Stimulated activated CD4-positive, alpha-beta T cell treated with anti-CD3 and anti-CD28 coated beads, TNF-alpha, amount 100 ng/mL, for 4 hours (primary cell): ENCODE results near the gene TPSG1.
"Not testable (repeated sequence)": the region's sequence is repeated elsewhere in the genome, so short reads cannot be mapped to it uniquely, and the experiment has no call there.

Experiments
- DNase-seq, 3 experiments: peaks; one replicate each; pipeline ENCODE4 v3.0.0-alpha.2; 2020; ENCODE audit warnings: low read depth in 3 of 3

TPSG1 gene

DNA sequence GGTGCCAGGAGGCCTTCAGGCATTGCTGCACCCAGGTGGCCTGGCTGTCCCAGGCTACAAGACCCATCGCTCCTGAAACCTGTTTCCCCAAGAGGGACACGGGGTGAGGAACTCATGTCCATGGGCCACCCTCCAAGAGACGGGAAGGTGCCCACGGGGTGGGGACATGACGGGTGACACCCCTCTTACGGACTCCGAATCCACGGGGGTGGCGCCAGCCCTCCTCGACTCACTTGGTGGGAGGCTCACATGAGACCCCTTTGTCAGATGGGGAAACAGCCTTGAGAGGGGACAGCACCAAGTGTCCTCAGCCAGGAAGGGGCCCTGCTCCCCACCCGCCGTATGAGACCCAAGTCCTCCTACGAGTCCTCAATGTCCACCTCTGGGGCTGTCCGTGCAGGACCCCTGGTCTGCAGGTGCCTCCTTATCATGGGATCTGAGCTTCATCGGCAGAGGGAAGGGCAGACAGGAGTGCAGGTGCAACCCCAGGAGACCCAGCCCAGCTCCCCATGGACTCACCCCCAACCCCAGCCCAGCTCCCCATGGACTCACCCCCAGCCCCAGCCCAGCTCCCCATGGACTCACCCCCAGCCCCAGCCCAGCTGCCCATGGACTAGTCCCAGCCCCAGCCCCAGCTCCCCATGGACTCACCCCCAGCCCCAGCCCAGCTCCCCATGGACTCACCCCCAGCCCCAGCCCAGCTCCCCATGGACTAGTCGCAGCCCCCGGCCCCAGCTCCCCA, 5.6 kb upstream of the TPSG1 start:
- not testable (repeated sequence) for DNase-seq

DNA sequence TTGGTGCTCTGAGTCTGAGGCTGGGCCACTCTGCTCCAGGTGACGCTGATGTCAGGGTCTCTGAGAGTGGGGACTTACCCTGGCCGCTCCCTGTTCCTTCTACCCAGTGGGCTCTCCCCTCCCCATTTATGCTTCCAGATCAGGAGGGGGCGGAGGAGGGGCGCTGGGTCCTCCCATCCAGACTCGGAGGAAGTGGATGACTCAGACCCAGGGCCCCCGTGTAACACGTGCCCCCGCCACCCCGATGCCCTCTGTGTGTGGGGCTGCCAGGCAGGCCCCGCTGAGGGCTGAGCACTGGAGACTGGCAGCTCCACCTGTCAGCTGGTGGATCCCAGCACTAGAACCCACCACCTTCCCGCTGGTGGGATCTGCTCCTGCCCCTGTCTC, 5.0 kb upstream of the TPSG1 start, which contains the start of gene TPSB2:
TPSB2 (minus strand) TSS at position 101 of the 387 bp plus-strand sequence. CDS start 233 bp downstream, outside the sequence.
- not testable (repeated sequence) for DNase-seq

- not testable (repeated sequence) for DNase-seq
Observed at GRCh38 chr16:1229476-1229875, 4.4 kb upstream of the TPSG1 start.

GRCh38 chr16:1228227-1228626, 3.2 kb upstream of the TPSG1 start:
- DNase-seq: not testable (repeated sequence)

DNA sequence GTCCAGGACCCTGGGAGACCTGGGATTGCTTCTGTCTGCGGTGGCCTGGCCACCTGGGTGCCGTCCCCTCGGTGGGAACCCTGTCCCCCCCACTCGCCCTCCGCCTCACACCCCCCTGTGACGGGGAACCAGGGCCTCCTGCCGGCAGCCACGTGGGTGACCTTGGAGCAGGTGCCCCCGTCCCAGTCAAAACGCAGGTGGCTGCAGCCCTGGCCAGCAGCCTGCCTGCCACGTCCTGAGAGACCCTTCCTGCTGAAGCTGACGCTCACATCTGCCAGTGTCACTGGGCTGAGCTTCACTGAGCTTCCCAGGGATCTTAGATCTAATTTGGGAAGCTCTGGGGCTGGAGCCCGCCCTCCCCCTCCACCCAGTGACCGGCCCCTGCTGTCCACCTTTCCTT, 1.6 kb upstream of the TPSG1 start:
- not testable (repeated sequence) for DNase-seq

DNA sequence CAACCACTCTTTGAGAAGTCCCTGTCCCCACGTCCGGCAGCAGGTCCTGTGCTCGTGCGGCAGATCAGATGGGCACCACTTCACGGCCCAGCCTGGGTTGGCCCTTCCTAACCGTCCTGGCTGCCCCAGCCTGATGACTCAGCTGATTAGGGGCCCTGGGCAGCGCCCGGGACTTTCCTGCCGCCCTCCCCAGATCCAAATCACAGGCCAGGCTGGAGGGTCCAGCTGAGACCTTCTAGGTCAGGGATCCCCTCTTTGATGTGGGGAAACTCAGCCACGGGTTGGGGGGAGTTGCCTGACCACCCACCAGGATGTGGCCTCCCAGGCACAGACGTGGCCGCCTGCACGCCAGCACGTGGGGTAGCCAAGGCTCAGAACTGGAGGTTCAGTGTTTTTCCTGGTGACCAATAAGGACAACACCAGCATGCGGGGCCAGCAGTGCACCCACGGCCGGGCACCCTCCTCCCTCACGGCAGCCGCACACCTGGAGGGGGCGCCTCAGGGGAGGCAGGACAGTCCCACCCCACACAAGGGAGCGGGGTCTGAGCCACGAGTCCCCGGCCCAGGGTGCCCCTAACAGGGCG, 752 bp upstream of the TPSG1 start:
- not testable (repeated sequence) for DNase-seq

- no peak for DNase-seq
Observed at GRCh38 chr16:1224558-1224957, 510 bp downstream of the TPSG1 start.

DNA sequence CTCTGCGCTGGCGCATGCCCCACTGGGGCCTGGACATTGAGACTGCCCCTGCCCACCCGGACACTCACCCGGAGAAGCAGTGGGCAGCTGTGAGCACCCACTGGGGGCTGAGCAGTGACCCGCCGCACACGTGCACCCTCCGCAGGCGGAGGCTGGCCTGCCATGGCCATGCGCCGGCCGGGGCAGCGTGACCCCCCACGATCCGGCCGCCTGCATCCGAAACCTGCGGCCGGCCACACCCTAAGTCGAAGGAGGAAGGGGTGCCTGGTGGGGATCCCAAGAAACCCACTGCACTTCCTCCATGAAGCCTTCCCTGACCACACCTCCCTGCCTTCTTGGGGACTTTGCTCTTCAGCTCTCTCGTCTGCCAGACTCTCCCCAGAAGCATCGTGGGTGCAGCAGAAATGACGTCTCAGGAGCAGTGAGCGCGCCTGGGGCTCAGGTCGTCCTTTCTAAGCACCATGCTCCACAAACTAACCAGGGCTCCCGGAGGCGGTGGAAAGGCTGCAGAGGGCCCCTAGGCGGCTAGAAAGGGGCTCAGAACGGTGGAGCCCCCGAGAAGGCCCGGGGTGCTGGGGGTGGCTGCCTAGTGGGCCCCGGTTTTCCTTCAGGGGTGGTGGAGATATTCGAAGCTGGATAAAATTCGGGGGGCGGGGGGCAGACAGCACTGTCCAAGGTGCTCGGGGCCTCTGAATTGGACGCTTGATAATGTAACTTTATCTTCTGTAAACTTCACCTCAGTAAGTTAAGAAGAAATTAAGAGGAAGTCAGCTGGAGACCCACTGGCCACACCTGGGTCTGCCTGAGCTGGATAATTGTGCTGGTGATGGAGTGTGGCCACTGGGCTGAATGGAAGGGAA, 1.5 kb downstream of the TPSG1 start:
- no peak for DNase-seq

- no peak for DNase-seq
Observed at GRCh38 chr16:1222553-1223354, 2.3 kb downstream of the TPSG1 start.

DNA sequence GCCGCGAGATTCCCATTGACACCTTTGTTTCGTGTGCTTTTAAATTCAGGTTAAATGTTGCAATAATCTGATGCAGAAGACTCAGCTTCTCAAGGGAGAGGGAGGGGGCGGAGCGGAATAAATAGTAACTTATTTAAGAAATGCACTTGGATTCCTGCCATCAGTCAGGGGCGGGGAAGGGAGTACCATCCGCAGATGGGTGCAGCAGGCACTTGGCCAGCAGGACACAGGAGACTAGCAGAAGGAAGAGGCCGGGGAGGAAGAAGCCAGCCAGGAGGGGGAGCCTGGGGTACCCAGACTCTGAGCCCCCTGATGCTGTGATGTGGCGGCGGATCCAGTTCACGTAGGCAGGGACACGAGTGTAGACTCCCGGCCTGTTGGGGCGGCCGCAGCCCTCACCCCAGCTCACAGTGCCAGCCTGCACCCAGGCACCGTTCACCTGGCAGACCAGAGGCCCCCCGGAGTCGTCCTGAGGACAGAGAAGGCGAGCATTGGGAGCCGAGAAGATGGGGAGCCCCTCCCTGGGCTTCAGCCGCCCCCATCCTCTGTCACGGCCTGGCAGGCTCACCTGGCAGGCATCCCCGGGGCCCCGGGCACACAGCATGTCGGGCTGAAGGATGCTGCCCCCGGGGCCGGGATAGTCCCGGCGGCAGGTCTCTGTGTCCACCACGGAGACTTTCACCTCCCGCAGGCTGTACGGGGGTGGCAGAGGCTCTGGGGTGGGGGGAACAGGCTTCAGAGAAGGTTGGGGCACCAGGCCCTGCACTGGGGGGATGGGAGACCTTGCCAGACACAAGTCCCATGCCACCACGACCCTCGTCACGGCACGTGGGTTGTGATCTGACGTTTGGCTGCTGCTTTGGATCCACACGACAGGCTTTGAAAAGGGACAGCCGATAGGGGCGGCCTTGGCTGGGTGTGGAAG, 3.2 kb downstream of the TPSG1 start:
- no peak for DNase-seq

- DNase-seq: no peak
Observed at GRCh38 chr16:1220841-1221627, 4.0 kb downstream of the TPSG1 start.

- DNase-seq: no peak
Observed at GRCh38 chr16:1220098-1220728, 4.9 kb downstream of the TPSG1 start.

- no peak for DNase-seq
Observed at GRCh38 chr16:1218930-1219611, 6.0 kb downstream of the TPSG1 start.

DNA sequence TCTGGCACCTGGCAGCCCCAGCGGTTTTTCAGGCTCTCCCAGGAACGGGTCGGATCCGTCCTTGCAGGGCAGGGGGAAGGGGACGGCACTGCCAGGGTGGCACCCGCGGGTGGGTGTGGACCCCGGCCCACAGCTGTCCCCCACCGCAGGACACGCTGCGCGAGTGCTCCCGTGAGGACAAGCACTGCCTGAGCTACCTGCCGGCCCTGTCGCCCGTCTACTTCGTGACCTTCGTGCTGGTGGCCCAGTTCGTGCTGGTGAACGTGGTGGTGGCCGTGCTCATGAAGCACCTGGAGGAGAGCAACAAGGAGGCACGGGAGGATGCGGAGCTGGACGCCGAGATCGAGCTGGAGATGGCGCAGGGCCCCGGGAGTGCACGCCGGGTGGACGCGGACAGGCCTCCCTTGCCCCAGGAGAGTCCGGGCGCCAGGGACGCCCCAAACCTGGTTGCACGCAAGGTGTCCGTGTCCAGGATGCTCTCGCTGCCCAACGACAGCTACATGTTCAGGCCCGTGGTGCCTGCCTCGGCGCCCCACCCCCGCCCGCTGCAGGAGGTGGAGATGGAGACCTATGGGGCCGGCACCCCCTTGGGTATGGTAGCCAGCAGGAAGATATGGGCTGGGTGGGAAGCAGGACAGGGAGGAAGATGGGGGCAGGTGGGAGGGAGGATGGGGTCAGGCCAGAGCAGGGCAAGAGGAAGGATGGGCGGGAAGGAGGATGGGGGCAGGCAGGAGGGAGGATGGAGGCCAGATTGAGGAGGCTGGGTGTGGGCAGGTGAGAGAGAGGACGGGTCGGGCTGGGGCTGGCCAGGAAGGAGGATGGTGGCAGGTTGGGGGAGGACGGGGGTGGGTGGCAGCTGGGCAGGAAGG, 6.8 kb downstream of the TPSG1 start:
- no peak for DNase-seq

DNA sequence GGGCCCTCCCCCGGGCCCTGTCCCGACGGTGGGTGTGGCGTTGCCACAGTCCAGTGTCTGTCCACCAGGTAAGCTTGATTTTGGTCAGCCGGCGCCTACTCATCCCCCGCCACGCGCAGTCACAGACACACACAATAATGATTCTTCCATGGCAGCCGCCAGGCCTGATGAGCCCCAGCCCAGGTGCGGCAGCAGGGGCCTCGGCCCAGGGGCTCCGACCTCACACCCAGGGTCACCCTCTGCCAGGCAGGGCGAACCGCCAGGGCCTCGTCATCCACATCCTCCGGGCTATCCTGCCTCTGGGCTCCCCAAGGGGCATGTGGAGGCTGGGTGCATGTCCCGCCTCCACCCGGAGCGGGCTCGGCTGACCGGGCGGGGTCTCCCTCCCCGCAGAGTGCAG, 7.5 kb downstream of the TPSG1 start:
- DNase-seq: no peak

- no peak for DNase-seq
Observed at GRCh38 chr16:1216681-1217400, 8.2 kb downstream of the TPSG1 start.

DNA sequence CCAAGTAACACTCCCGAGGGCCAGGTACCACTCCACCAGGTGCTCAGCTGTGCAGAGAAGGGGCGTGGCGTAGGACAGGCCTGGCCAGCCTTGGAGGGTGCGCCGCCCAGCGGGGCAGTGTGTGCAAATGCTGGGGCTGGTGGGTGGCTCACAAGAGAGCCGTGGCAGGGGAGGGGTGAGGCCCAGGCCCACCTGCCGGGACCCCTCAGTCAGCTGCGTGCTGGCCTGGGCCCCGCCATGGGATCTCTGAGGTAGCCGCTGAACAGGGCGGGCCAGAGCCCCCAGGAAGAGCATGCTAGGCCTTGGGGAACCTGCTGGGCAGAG, 8.8 kb downstream of the TPSG1 start:
- no peak for DNase-seq
